ENCODE results near the gene PRPSAP1. TPM values are rescaled to one million over a fixed set of nuclear protein-coding genes. Genes with fewer than 3 reads are reported as not detected.

The PRPSAP1 gene
- total and polyA plus RNA-seq, 2 of the 8 experiments (the other 6 are each of a cell fraction or from before 2014, with no cell fraction given), result 32.0 to 54.2 TPM

GRCh38 chr17:76314392-76315227 lies 39.1 kb downstream of the PRPSAP1 start:
- no peak for FAIRE-seq
- H3K4me2 ChIP-seq (ENCODE audit: insufficient read depth in 1 of 2, low read depth in 2 of 2, low read length in 2 of 2), result no peak overlapping the region

More at GRCh38 chr17:76314392-76315227, 39.1 kb downstream of the PRPSAP1 start:
- H2BK5ac ChIP-seq (ENCODE audit: low read depth, low read length), result no peak overlapping the region
- H3K23ac ChIP-seq (ENCODE audit: insufficient read length), result no peak overlapping the region
- WGBS, 2 experiments (ENCODE audit: extremely low coverage in 1 of 2, insufficient coverage in 1 of 2, insufficient read length in 1 of 2, insufficient replicate concordance in 2 of 2, low coverage in 1 of 2, low lambda C conversion rate in 2 of 2, missing lambda C conversion rate in 1 of 2), result 98% methylated on average over 15 of the region's 15 CpGs; no CpG with 5 or more reads in 1 of the 2 experiments
- H3K56ac ChIP-seq (replicated peaks; ENCODE audit: insufficient read length, low read depth, low read length), result no peak overlapping the region
- ChIA-PET POLR2A (ENCODE audit: partially characterized antibody) (no interaction called here), CTCF (ENCODE audit: partially characterized antibody) (interaction anchor here (1.3 to 2.5 kb wide), 2 partner anchors 42 to 84 kb away, joined by 3 to 17 read pairs; no protein-coding TSS in a partner anchor)
- no peak overlapping the region for H3K18ac ChIP-seq (ENCODE audit: extremely low read depth, low read length)
- H3K27ac ChIP-seq (ENCODE audit: low read depth, low read length), result no peak overlapping the region
- H3K14ac ChIP-seq (ENCODE audit: insufficient read length), result no peak overlapping the region
- H3K23me2 ChIP-seq (ENCODE audit: low read depth, low read length), result no peaks in the 10 kb centered on the region
- H4K20me1 ChIP-seq (replicated peaks in 1 of 2; ENCODE audit: control insufficient read depth in 1 of 2, insufficient read depth in 2 of 2, low read length in 2 of 2), result no peaks in the 10 kb centered on the region
- H3K79me2 ChIP-seq (ENCODE audit: control insufficient read depth in 1 of 2, insufficient read depth in 2 of 2, low read length in 2 of 2), result no peaks in the 10 kb centered on the region
- no peak for DNase-seq (ENCODE audit: low read depth in 1 of 2, low spot score in 2 of 2)
- no peak overlapping the region for H3K9ac ChIP-seq (replicated peaks in 1 of 4; ENCODE audit: extremely low read depth in 1 of 4, low read depth in 3 of 4, low read length in 3 of 4)
- no peak overlapping the region for H2BK120ac ChIP-seq (replicated peaks; ENCODE audit: low read depth, low read length)
- H4K91ac ChIP-seq (replicated peaks; ENCODE audit: insufficient read length, low read length), result no peak overlapping the region
- peaks cover 4 to 23% (median 17%) of the 10 kb centered on the region in 4 experiments for H3K36me3 ChIP-seq (ENCODE audit: control insufficient read depth in 2 of 4, insufficient read depth in 4 of 4, low read length in 3 of 4)
- TF ChIP-seq MAX (IDR thresholded peaks at IDR 0.05) (no peak), POLR2AphosphoS5 (IDR thresholded peaks at IDR 0.05; ENCODE audit: low read depth, low read length) (no peak), TEAD4 (IDR thresholded peaks at IDR 0.05; ENCODE audit: low read depth, low read length) (no peak), ATF2 (IDR thresholded peaks at IDR 0.05; ENCODE audit: low read length) (no peak), ZNF274 (IDR thresholded peaks at IDR 0.05; ENCODE audit: borderline replicate concordance, extremely low read depth, low read length) (no peak), SP2 (IDR thresholded peaks at IDR 0.05; ENCODE audit: low read length) (no peak), RXRA (IDR thresholded peaks at IDR 0.05; ENCODE audit: insufficient read depth, low read depth, low read length) (no peak), EZH2 (IDR thresholded peaks at IDR 0.05; ENCODE audit: low read depth, low read length, severe bottlenecking) (no peak), SAP30 (IDR thresholded peaks at IDR 0.05; ENCODE audit: insufficient read depth, insufficient replicate concordance, low read length) (no peak), ASH2L (IDR thresholded peaks at IDR 0.05; ENCODE audit: low read length) (no peak)
- H3K79me1 ChIP-seq (ENCODE audit: low read depth, low read length), result peaks cover 2% of the 10 kb centered on the region; the same call in 1 of the 2 replicates
- H2BK12ac ChIP-seq (ENCODE audit: low read depth, low read length), result no peak overlapping the region
- no peak overlapping the region for H4K8ac ChIP-seq (ENCODE audit: extremely low read depth, insufficient read depth, low read length)
- no peak overlapping the region for H4K5ac ChIP-seq (ENCODE audit: insufficient read length, low read depth, low read length)
- no peaks in the 10 kb centered on the region for H3K27me3 ChIP-seq (replicated peaks in 1 of 4; ENCODE audit: control insufficient read depth in 3 of 4, extremely low read depth in 1 of 4, insufficient read depth in 3 of 4, low read length in 3 of 4)
- no peaks in the 10 kb centered on the region for H3K4me1 ChIP-seq (replicated peaks in 1 of 4; ENCODE audit: control insufficient read depth in 3 of 4, insufficient read depth in 4 of 4, low read length in 3 of 4)
- H3K4ac ChIP-seq (replicated peaks; ENCODE audit: insufficient read length, low read depth, low read length), result no peak overlapping the region
- H3K9me3 ChIP-seq (ENCODE audit: insufficient read depth in 2 of 2, low read depth in 1 of 2, low read length in 1 of 2), result no peaks in the 10 kb centered on the region
- no peak overlapping the region for H3K4me3 ChIP-seq (ENCODE audit: extremely low read depth in 1 of 4, insufficient read depth in 2 of 4, low read depth in 3 of 4, low read length in 4 of 4)
- H2AK5ac ChIP-seq (ENCODE audit: low read depth, low read length), result no peak overlapping the region
- no peak overlapping the region for H2BK20ac ChIP-seq (ENCODE audit: low read length)
- no peak overlapping the region for H2BK15ac ChIP-seq (ENCODE audit: low read length)
- no peak overlapping the region for H2AFZ ChIP-seq (ENCODE audit: low read length)
